Keratinocyte (primary cell): Measurements from ENCODE around the gene ALDH3B2. TPM values are rescaled to one million over a fixed set of nuclear protein-coding genes. Genes with fewer than 3 reads are reported as not detected.

Experiments
- DNase-seq: peaks from one replicate; pipeline ENCODE4 v3.0.0-alpha.2; 2011; ENCODE audit warnings: low read depth, missing footprints, low spot score
- FAIRE-seq: peaks from 2 replicates; lab custom pipeline; 2011; peaks lifted over from hg19 to GRCh38; lab: Jason Lieb, UNC
- H2AFZ ChIP-seq: 2 replicates; pipeline ENCODE4 v1.6.0; 2012; ENCODE audit warnings: low read length, control low read depth, inconsistent platforms; ENCODE audit not compliant: control insufficient read depth
- H3K27ac ChIP-seq: 2 replicates; pipeline ENCODE4 v1.5.1; 2011; ENCODE audit warnings: low read length; ENCODE audit not compliant: control insufficient read depth, insufficient read depth
- H3K27me3 ChIP-seq: 3 replicates; pipeline ENCODE4 v1.6.0; 2011; ENCODE audit warnings: low read length; ENCODE audit not compliant: control insufficient read depth, insufficient read depth; ENCODE audit errors: extremely low read depth
- H3K36me3 ChIP-seq, 2 experiments: 2 replicates in 1 of 2; 3 replicates in 1 of 2; pipeline ENCODE4 v1.5.1; 2011; ENCODE audit warnings: low read length in 2 of 2, mild to moderate bottlenecking in 1 of 2; ENCODE audit not compliant: control insufficient read depth in 2 of 2, insufficient read depth in 2 of 2; ENCODE audit errors: extremely low read depth in 1 of 2
- H3K4me1 ChIP-seq: 3 replicates; pipeline ENCODE4 v1.5.1; 2011; ENCODE audit warnings: low read length; ENCODE audit not compliant: control insufficient read depth, insufficient read depth; ENCODE audit errors: extremely low read depth
- H3K4me2 ChIP-seq: 3 replicates; pipeline ENCODE4 v1.6.0; 2011; ENCODE audit warnings: low read depth, low read length; ENCODE audit not compliant: control insufficient read depth, insufficient read depth; ENCODE audit errors: extremely low read depth
- H3K4me3 ChIP-seq, 3 experiments: fragments of 200-600 bp in 1 of 3; sonication (generic) in 1 of 3; 2 replicates in 2 of 3; 3 replicates in 1 of 3; pipeline ENCODE4 v1.5.1; 2011 to 2016; ENCODE audit warnings: low read length in 3 of 3, mild to moderate bottlenecking in 3 of 3, control low read depth in 2 of 3, inconsistent platforms in 1 of 3, low read depth in 1 of 3, mixed read lengths in 1 of 3, mixed run types in 1 of 3, moderate library complexity in 1 of 3; ENCODE audit not compliant: control insufficient read depth in 2 of 3, insufficient read depth in 2 of 3; ENCODE audit errors: extremely low read depth in 1 of 3
- H3K79me2 ChIP-seq: 2 replicates; pipeline ENCODE4 v1.6.0; 2012; ENCODE audit warnings: low read length; ENCODE audit not compliant: control insufficient read depth, insufficient read depth
- H3K9ac ChIP-seq: 3 replicates; pipeline ENCODE4 v1.6.0; 2011; ENCODE audit warnings: low read length; ENCODE audit not compliant: control insufficient read depth, insufficient read depth; ENCODE audit errors: extremely low read depth
- H3K9me1 ChIP-seq: 3 replicates; pipeline ENCODE4 v1.6.0; 2011; ENCODE audit warnings: low read length; ENCODE audit not compliant: control insufficient read depth, insufficient read depth; ENCODE audit errors: extremely low read depth
- H3K9me3 ChIP-seq: 2 replicates; pipeline ENCODE4 v1.5.1; 2012; ENCODE audit warnings: low read depth, low read length; ENCODE audit not compliant: control insufficient read depth
- H4K20me1 ChIP-seq: 3 replicates; pipeline ENCODE4 v1.6.0; 2011; ENCODE audit warnings: low read length; ENCODE audit not compliant: control insufficient read depth, insufficient read depth; ENCODE audit errors: extremely low read depth
- EZH2 ChIP-seq: IDR thresholded peaks from one replicate; pipeline ENCODE4 v1.6.1; 2012; ENCODE audit warnings: inconsistent platforms, mild to moderate bottlenecking, low read length, moderate library complexity
- dilution Hi-C: fragments of 300-500 bp; cut with MboI; formaldehyde crosslinking; loops from one replicate; pipeline ENCODE4 v1.7.0; 2020; ENCODE audit warnings: low sequenced_read_pairs; ENCODE audit not compliant: extremely low pct_ligation_motif_present
- polyA plus RNA-seq, 5 experiments: library from polyadenylated mRNA; depleted of rRNA in 3 of 5; stranded (reverse) in 3 of 5; stranded (forward) in 1 of 5; unstranded in 1 of 5; fragments of >200 nt; gene quantifications; 1 replicate in 1 of 5; 2 replicates in 3 of 5; 3 replicates in 1 of 5; pipeline versions ENCODE4 v1.2.1 to v1.2.3, GENCODE V29; 2011 to 2012; ENCODE audit warnings: missing spikeins in 2 of 5, low read depth in 1 of 5, low replicate concordance in 1 of 5
- TF ChIP-seq, protein P1 (sequence below), 3 experiments: IDR thresholded peaks in 1 of 3; conservative IDR thresholded peaks in 1 of 3; optimal IDR thresholded peaks in 1 of 3; 2 replicates in 2 of 3; 3 replicates in 1 of 3; pipeline versions ENCODE3 to v1.5.1; 2011; ENCODE audit warnings: low read length in 3 of 3, mild to moderate bottlenecking in 3 of 3, moderate library complexity in 2 of 3, control low read depth in 1 of 3, inconsistent platforms in 1 of 3; ENCODE audit not compliant: insufficient read depth in 2 of 3; ENCODE audit errors: extremely low read depth in 1 of 3

ALDH3B2 gene
- polyA plus RNA-seq, 1 donor (not counting 4 experiments of a cell fraction or from before 2014, with no cell fraction given), result 0.67 TPM

DNA sequence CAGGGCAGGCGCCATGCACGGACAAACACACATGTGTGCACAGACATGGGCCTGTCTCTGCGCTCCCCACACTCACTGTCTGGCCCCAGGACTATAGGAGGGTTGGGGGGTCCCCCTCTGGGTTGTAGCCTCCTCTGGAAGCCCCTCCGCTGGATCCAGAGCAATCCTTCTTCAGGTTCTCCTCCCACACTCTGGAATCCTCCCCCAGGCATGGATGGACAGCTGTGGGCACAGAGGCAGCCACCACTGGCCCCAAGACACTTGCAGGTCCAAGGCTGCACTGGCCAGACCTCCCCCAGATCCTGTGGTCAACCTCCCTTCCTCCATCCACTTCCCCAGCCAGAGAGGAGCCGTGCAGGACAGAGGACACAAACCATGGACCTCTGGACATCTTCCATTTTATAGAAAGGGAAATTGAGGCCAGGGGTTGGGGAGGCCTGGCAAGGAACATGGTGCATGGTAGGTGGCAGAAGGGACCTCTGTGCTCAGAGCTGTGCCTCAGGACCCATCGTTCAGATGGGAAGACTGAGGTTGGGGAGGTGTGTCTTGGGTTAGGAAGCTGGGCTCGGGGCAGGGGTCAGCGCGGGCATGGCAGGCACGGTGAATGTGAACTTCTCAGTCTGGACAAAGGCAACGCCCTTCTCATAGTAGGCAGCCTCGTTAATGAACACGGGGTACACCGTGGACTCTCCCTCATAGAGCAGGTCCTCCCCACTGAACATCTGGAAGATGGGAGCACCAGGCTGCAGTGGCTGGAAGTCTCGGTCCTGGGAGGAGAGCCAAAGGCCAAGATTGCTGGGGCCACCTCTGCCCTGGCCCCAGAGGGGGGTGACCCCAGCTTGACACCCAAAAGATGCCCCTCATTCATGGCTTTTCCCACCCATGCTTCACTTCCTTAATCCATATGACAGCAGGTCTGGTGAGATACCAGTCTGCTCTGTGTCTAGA lies 32.0 kb downstream of the ALDH3B2 start:
- Histone ChIP-seq H3K4me1 (no peaks in the 10 kb centered on the region), H3K9me1 (no peaks in the 10 kb centered on the region), H3K27ac (no peak overlapping the region), H3K36me3 (no peaks in the 10 kb centered on the region), H2AFZ (no peak overlapping the region), H3K79me2 (no peaks in the 10 kb centered on the region), H3K4me2 (no peak overlapping the region), H3K9ac (no peak overlapping the region), H3K27me3 (peaks cover 11% of the 10 kb centered on the region), H3K4me3 (no peak overlapping the region), H4K20me1 (no peaks in the 10 kb centered on the region), H3K9me3 (no peaks in the 10 kb centered on the region)
- DNase-seq, result no peak
- no peak for FAIRE-seq
- dilution Hi-C loops, result no loop called here
- no peak for TF ChIP-seq EZH2
- TF ChIP-seq, protein P1, sequence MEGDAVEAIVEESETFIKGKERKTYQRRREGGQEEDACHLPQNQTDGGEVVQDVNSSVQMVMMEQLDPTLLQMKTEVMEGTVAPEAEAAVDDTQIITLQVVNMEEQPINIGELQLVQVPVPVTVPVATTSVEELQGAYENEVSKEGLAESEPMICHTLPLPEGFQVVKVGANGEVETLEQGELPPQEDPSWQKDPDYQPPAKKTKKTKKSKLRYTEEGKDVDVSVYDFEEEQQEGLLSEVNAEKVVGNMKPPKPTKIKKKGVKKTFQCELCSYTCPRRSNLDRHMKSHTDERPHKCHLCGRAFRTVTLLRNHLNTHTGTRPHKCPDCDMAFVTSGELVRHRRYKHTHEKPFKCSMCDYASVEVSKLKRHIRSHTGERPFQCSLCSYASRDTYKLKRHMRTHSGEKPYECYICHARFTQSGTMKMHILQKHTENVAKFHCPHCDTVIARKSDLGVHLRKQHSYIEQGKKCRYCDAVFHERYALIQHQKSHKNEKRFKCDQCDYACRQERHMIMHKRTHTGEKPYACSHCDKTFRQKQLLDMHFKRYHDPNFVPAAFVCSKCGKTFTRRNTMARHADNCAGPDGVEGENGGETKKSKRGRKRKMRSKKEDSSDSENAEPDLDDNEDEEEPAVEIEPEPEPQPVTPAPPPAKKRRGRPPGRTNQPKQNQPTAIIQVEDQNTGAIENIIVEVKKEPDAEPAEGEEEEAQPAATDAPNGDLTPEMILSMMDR (optimal IDR thresholded peaks at IDR 0.05 in 1 of 3, IDR thresholded peaks at IDR 0.05 in 1 of 3, conservative IDR thresholded peaks at IDR 0.05 in 1 of 3; ENCODE audit: extremely low read depth in 1 of 3, insufficient read depth in 2 of 3, low read length in 3 of 3), result no peak

DNA sequence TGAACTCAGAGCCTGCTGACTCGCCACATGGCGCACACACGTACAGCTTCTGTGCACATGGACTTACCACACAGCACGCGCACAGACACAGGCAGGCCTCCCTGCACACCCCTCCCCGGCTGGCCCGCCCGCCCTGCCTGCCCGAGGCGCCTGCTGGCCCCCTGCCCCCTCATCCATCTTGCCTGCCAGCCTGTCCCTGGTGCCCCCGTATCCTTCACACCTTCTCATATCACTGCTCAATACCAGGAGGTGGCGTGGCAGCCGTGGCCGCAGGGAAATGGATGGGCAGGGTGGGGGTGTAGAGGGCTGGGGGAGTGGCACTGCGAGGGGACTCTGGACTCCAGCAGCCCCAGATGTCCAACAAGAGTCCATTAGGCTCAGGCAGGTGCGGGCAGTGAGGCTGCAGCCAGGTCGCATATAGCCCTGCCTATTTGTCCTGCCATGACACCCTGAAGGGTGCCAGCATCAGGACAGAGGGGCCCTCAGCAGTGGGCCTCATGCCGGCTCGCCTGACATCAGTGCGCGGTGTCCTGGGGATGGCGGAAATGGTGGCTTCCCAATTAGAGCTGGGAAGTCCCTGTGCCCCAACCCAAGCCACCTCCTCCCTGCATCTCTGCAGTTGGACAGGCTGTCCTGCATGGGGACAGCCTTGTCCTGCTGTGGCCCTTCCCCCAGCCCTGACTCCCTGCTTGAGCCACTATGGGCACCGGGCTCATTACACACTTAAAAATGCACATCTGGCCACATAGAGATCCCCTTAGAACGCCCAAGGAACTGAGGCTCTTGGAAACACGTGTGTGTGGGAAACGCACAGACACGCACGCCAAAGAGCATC lies 32.9 kb downstream of the ALDH3B2 start:
- Histone ChIP-seq H3K9ac (no peak overlapping the region), H3K4me2 (no peak overlapping the region), H3K27ac (no peak overlapping the region), H3K9me1 (no peaks in the 10 kb centered on the region), H3K27me3 (peaks cover 11% of the 10 kb centered on the region), H3K9me3 (no peaks in the 10 kb centered on the region), H2AFZ (no peak overlapping the region), H3K4me1 (peaks cover 3% of the 10 kb centered on the region), H3K4me3 (no peak overlapping the region), H3K79me2 (no peaks in the 10 kb centered on the region), H3K36me3 (no peaks in the 10 kb centered on the region), H4K20me1 (no peaks in the 10 kb centered on the region)
- FAIRE-seq (no peak), DNase-seq (no peak)
- TF ChIP-seq, protein P1 (optimal IDR thresholded peaks at IDR 0.05 in 1 of 3, IDR thresholded peaks at IDR 0.05 in 1 of 3, conservative IDR thresholded peaks at IDR 0.05 in 1 of 3; ENCODE audit: extremely low read depth in 1 of 3, insufficient read depth in 2 of 3, low read length in 3 of 3), result no peak
- TF ChIP-seq EZH2, result no peak
- dilution Hi-C loops, result no loop called here
